Measurements from ENCODE around the gene SLC4A3. TPM values are rescaled to one million over a fixed set of nuclear protein-coding genes. Genes with fewer than 3 reads are reported as not detected.

The SLC4A3 gene
- total and polyA plus RNA-seq, 2 of the 8 experiments (the other 6 are each of a cell fraction or from before 2014, with no cell fraction given) = 4.8 to 7.4 TPM

DNA sequence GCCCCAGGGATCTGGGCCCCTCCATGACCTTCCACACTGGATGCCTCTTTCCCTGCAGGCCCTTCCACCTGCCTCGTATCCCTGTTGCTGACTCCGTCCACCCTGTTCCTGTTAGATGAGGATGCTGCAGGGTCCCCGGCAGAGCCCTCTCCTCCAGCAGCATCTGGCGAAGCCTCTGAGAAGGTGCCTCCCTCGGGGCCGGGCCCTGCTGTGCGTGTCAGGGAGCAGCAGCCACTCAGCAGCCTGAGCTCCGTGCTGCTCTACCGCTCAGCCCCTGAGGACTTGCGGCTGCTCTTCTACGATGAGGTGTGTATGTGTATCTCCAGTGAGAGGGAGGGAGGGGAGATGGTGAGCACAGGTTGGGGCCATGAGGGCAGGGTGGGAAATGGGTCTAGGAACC is 12.4 kb upstream of the SLC4A3 start:
- ChIA-PET POLR2A (ENCODE audit: partially characterized antibody) (interaction anchor here (1.3 kb wide), 2 partner anchors 12 to 44 kb away, joined by 4 to 5 read pairs; partner anchors contain the start of genes INHA and OBSL1), CTCF (ENCODE audit: partially characterized antibody) (interaction anchor here (1.2 to 18.7 kb wide), 5 partner anchors 11 to 74 kb away, joined by 4 to 356 read pairs (median 4); partner anchors contain the start of gene SLC4A3)
- Histone ChIP-seq H3K36me3 (ENCODE audit: control insufficient read depth in 2 of 4, insufficient read depth in 4 of 4, low read length in 3 of 4) (peaks cover 0 to 6% (median 0%) of the 10 kb centered on the region in 4 experiments; a peak in 3 of 8 replicates), H3K4me1 (replicated peaks in 1 of 4; ENCODE audit: control insufficient read depth in 3 of 4, insufficient read depth in 4 of 4, low read length in 3 of 4) (no peaks in the 10 kb centered on the region; a peak in 1 of 7 replicates), H3K27me3 (replicated peaks in 1 of 4; ENCODE audit: control insufficient read depth in 3 of 4, extremely low read depth in 1 of 4, insufficient read depth in 3 of 4, low read length in 3 of 4) (no peaks in the 10 kb centered on the region), H3K18ac (ENCODE audit: extremely low read depth, low read length) (no peak overlapping the region), H4K5ac (ENCODE audit: insufficient read length, low read depth, low read length) (no peak overlapping the region), H3K23me2 (ENCODE audit: low read depth, low read length) (no peaks in the 10 kb centered on the region), H3K23ac (ENCODE audit: insufficient read length) (no peak overlapping the region), H2BK12ac (ENCODE audit: low read depth, low read length) (no peak overlapping the region), H4K20me1 (replicated peaks in 1 of 2; ENCODE audit: control insufficient read depth in 1 of 2, insufficient read depth in 2 of 2, low read length in 2 of 2) (peaks cover 0 to 3% of the 10 kb centered on the region in 2 experiments), H3K9me3 (ENCODE audit: insufficient read depth in 2 of 2, low read depth in 1 of 2, low read length in 1 of 2) (no peaks in the 10 kb centered on the region), H3K4me2 (ENCODE audit: insufficient read depth in 1 of 2, low read depth in 2 of 2, low read length in 2 of 2) (no peak overlapping the region), H3K14ac (ENCODE audit: insufficient read length) (no peak overlapping the region), H3K79me2 (ENCODE audit: control insufficient read depth in 1 of 2, insufficient read depth in 2 of 2, low read length in 2 of 2) (no peaks in the 10 kb centered on the region), H3K56ac (replicated peaks; ENCODE audit: insufficient read length, low read depth, low read length) (no peak overlapping the region), H3K4me3 (ENCODE audit: extremely low read depth in 1 of 4, insufficient read depth in 2 of 4, low read depth in 3 of 4, low read length in 4 of 4) (no peak overlapping the region), H3K79me1 (ENCODE audit: low read depth, low read length) (no peaks in the 10 kb centered on the region; the same call in 1 of the 2 replicates), H3K9ac (replicated peaks in 1 of 4; ENCODE audit: extremely low read depth in 1 of 4, low read depth in 3 of 4, low read length in 3 of 4) (no peak overlapping the region), H2BK120ac (replicated peaks; ENCODE audit: low read depth, low read length) (no peak overlapping the region), H2BK20ac (ENCODE audit: low read length) (no peak overlapping the region), H4K91ac (replicated peaks; ENCODE audit: insufficient read length, low read length) (no peak overlapping the region), H2AK5ac (ENCODE audit: low read depth, low read length) (no peak overlapping the region), H3K27ac (ENCODE audit: low read depth, low read length) (no peak overlapping the region), H4K8ac (ENCODE audit: extremely low read depth, insufficient read depth, low read length) (no peak overlapping the region), H2BK15ac (ENCODE audit: low read length) (no peak overlapping the region), H2AFZ (ENCODE audit: low read length) (no peak overlapping the region), H2BK5ac (ENCODE audit: low read depth, low read length) (no peak overlapping the region), H3K4ac (replicated peaks; ENCODE audit: insufficient read length, low read depth, low read length) (no peak overlapping the region)
- 82% methylated on average over 8 of the region's 11 CpGs; no CpG with 5 or more reads in 1 of the 2 experiments for WGBS, 2 experiments (ENCODE audit: extremely low coverage in 1 of 2, insufficient coverage in 1 of 2, insufficient read length in 1 of 2, insufficient replicate concordance in 2 of 2, low coverage in 1 of 2, low lambda C conversion rate in 2 of 2, missing lambda C conversion rate in 1 of 2)
- DNase-seq (ENCODE audit: low read depth in 1 of 2, low spot score in 2 of 2) (no peak), FAIRE-seq (no peak)
- TF ChIP-seq GTF2F1 (IDR thresholded peaks at IDR 0.05; ENCODE audit: borderline replicate concordance, low read depth, low read length) = no peak
- TF ChIP-seq RNF2 (IDR thresholded peaks at IDR 0.05; ENCODE audit: borderline replicate concordance, low read depth, low read length, missing control alignments, poor library complexity, severe bottlenecking) = no peak
- no peak for TF ChIP-seq EZH2 (IDR thresholded peaks at IDR 0.05; ENCODE audit: low read depth, low read length, severe bottlenecking)
- TF ChIP-seq RXRA (IDR thresholded peaks at IDR 0.05; ENCODE audit: insufficient read depth, low read depth, low read length) = no peak
- no peak for TF ChIP-seq MAFK (IDR thresholded peaks at IDR 0.05; ENCODE audit: low read depth, low read length)
- no peak for TF ChIP-seq SIN3A (conservative IDR thresholded peaks at IDR 0.05 in 1 of 2, IDR thresholded peaks at IDR 0.05 in 1 of 2; ENCODE audit: low read depth in 1 of 2, low read length in 2 of 2)
- TF ChIP-seq SIRT6 (IDR thresholded peaks at IDR 0.05; ENCODE audit: low read length) = no peak
- no peak for TF ChIP-seq RAD21 (IDR thresholded peaks at IDR 0.05 in 1 of 2, conservative IDR thresholded peaks at IDR 0.05 in 1 of 2; ENCODE audit: low read depth in 2 of 2, low read length in 2 of 2)
- no peak for TF ChIP-seq YY1 (IDR thresholded peaks at IDR 0.05; ENCODE audit: low read depth, low read length)
- no peak for TF ChIP-seq RFX5 (IDR thresholded peaks at IDR 0.05; ENCODE audit: borderline replicate concordance, low read depth, low read length)
- TF ChIP-seq POU5F1 (IDR thresholded peaks at IDR 0.05; ENCODE audit: low read depth, low read length) = no peak
- TF ChIP-seq RBBP5 (IDR thresholded peaks at IDR 0.05; ENCODE audit: borderline replicate concordance, low read depth, low read length) = no peak
- no peak for TF ChIP-seq SIX5 (IDR thresholded peaks at IDR 0.05; ENCODE audit: low read depth, low read length)
